ENCODE data around the gene GABRE.

The GABRE gene

GRCh38 chrX:151929126-151929525, 45.4 kb downstream of the GABRE start:
- Mint-ChIP-seq H3K4me1 (no peaks in the 10 kb centered on the region), H3K27me3 (ENCODE audit: low read depth, poor library complexity) (peaks cover 8% of the 10 kb centered on the region), H3K36me3 (ENCODE audit: low read depth) (no peaks in the 10 kb centered on the region), H3K9me3 (peaks cover 42% of the 10 kb centered on the region), H3K27ac (no peak overlapping the region), H3K4me3 (no peak overlapping the region)
- DNase-seq = no peak
- TF ChIP-seq, protein P1, sequence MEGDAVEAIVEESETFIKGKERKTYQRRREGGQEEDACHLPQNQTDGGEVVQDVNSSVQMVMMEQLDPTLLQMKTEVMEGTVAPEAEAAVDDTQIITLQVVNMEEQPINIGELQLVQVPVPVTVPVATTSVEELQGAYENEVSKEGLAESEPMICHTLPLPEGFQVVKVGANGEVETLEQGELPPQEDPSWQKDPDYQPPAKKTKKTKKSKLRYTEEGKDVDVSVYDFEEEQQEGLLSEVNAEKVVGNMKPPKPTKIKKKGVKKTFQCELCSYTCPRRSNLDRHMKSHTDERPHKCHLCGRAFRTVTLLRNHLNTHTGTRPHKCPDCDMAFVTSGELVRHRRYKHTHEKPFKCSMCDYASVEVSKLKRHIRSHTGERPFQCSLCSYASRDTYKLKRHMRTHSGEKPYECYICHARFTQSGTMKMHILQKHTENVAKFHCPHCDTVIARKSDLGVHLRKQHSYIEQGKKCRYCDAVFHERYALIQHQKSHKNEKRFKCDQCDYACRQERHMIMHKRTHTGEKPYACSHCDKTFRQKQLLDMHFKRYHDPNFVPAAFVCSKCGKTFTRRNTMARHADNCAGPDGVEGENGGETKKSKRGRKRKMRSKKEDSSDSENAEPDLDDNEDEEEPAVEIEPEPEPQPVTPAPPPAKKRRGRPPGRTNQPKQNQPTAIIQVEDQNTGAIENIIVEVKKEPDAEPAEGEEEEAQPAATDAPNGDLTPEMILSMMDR (IDR thresholded peaks at IDR 0.05) = no peak

DNA sequence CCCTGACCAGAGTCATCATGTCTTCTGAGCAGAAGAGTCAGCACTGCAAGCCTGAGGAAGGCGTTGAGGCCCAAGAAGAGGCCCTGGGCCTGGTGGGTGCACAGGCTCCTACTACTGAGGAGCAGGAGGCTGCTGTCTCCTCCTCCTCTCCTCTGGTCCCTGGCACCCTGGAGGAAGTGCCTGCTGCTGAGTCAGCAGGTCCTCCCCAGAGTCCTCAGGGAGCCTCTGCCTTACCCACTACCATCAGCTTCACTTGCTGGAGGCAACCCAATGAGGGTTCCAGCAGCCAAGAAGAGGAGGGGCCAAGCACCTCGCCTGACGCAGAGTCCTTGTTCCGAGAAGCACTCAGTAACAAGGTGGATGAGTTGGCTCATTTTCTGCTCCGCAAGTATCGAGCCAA, 50.8 kb downstream of the GABRE start:
- no peak overlapping the region for H3K4me3 Mint-ChIP-seq
- peaks cover 5% of the 10 kb centered on the region for H3K27me3 Mint-ChIP-seq (ENCODE audit: low read depth, poor library complexity)
- no peaks in the 10 kb centered on the region for H3K36me3 Mint-ChIP-seq (ENCODE audit: low read depth)
- H3K4me1 Mint-ChIP-seq = no peaks in the 10 kb centered on the region
- H3K27ac Mint-ChIP-seq = no peak overlapping the region
- DNase-seq = no peak
- TF ChIP-seq, protein P1 (IDR thresholded peaks at IDR 0.05) = no peak
- peaks cover 33% of the 10 kb centered on the region for H3K9me3 Mint-ChIP-seq

DNA sequence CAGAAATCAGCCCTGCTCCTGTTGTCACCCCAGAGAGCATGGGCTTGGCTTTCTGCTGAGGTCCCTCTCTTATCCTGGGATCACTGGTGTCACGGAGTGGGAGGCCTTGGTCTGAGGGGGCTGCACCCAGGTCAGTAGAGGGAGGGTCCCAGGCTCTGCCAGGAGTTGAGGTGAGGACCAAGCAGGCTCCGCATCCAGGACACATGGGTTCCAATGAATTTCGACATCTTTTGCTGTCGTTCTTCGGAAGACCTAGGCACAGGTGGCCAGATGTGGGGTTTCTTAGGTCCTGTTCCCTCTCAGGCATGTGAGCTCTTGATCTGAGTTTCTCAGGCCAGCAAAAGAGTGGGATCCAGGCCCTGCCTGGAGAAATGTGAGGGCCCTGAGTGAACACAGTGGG, 51.8 kb downstream of the GABRE start:
- DNase-seq = no peak
- H3K4me1 Mint-ChIP-seq = no peaks in the 10 kb centered on the region
- peaks cover 33% of the 10 kb centered on the region for H3K9me3 Mint-ChIP-seq
- H3K27ac Mint-ChIP-seq = no peak overlapping the region
- no peak overlapping the region for H3K4me3 Mint-ChIP-seq
- no peaks in the 10 kb centered on the region for H3K36me3 Mint-ChIP-seq (ENCODE audit: low read depth)
- TF ChIP-seq, protein P1 (IDR thresholded peaks at IDR 0.05) = no peak
- peaks cover 5% of the 10 kb centered on the region for H3K27me3 Mint-ChIP-seq (ENCODE audit: low read depth, poor library complexity)

GRCh38 chrX:151921866-151922265, 52.6 kb downstream of the GABRE start:
- no peak overlapping the region for H3K4me3 Mint-ChIP-seq
- TF ChIP-seq, protein P1 (IDR thresholded peaks at IDR 0.05) = no peak
- H3K27ac Mint-ChIP-seq = no peak overlapping the region
- no peaks in the 10 kb centered on the region for H3K36me3 Mint-ChIP-seq (ENCODE audit: low read depth)
- no peaks in the 10 kb centered on the region for H3K4me1 Mint-ChIP-seq
- H3K27me3 Mint-ChIP-seq (ENCODE audit: low read depth, poor library complexity) = peaks cover 5% of the 10 kb centered on the region
- DNase-seq = no peak
- peaks cover 28% of the 10 kb centered on the region for H3K9me3 Mint-ChIP-seq

GRCh38 chrX:151921292-151921691, 53.2 kb downstream of the GABRE start:
- TF ChIP-seq, protein P1 (IDR thresholded peaks at IDR 0.05) = no peak
- no peak for DNase-seq
- Mint-ChIP-seq H3K9me3 (peaks cover 28% of the 10 kb centered on the region), H3K4me3 (no peak overlapping the region), H3K27ac (no peak overlapping the region), H3K4me1 (no peaks in the 10 kb centered on the region), H3K36me3 (ENCODE audit: low read depth) (no peaks in the 10 kb centered on the region), H3K27me3 (ENCODE audit: low read depth, poor library complexity) (no peaks in the 10 kb centered on the region)

DNA sequence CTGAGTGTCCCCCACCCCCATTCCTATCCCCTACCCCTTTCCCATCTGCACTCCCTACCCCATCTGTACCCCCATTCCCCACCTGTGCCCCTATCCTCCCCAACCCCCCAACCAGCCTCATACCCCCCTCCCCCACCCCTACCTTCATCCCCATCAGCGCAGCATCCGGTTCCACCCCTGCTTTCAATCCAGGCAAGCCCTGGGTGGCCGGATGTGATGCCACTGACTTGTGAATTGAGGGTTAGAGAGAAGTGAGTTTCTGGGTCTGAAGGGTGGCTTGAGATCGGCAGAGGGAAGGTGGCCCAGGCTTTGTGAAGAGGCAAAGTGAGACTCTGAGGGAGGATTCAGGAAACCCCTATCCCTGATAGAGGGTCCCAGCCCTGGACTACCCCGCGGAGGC, 53.9 kb downstream of the GABRE start:
- Mint-ChIP-seq H3K36me3 (ENCODE audit: low read depth) (no peaks in the 10 kb centered on the region), H3K4me3 (no peak overlapping the region), H3K27ac (no peak overlapping the region), H3K27me3 (ENCODE audit: low read depth, poor library complexity) (no peaks in the 10 kb centered on the region), H3K4me1 (no peaks in the 10 kb centered on the region), H3K9me3 (peaks cover 27% of the 10 kb centered on the region)
- TF ChIP-seq, protein P1 (IDR thresholded peaks at IDR 0.05) = no peak
- no peak for DNase-seq
